Hindlimb muscle (tissue), 1 donor: ENCODE measurements around the gene NXPH1. TPM values are rescaled to one million over a fixed set of nuclear protein-coding genes. Genes with fewer than 3 reads are reported as not detected.
"Not testable (repeated sequence)": the region's sequence is repeated elsewhere in the genome, so short reads cannot be mapped to it uniquely, and the experiment has no call there.

Experiments used
- DNase-seq: peaks from one replicate; pipeline ENCODE4 v3.0.0-alpha.2; 2013
- polyA plus RNA-seq: library from polyadenylated mRNA; unstranded; fragments of 120-200 nt; gene quantifications from one replicate; pipeline ENCODE4 v1.2.1, GENCODE V29; 2013; ENCODE audit not compliant: insufficient read length

NXPH1 gene
- polyA plus RNA-seq, 1 donor, result not detected

DNA sequence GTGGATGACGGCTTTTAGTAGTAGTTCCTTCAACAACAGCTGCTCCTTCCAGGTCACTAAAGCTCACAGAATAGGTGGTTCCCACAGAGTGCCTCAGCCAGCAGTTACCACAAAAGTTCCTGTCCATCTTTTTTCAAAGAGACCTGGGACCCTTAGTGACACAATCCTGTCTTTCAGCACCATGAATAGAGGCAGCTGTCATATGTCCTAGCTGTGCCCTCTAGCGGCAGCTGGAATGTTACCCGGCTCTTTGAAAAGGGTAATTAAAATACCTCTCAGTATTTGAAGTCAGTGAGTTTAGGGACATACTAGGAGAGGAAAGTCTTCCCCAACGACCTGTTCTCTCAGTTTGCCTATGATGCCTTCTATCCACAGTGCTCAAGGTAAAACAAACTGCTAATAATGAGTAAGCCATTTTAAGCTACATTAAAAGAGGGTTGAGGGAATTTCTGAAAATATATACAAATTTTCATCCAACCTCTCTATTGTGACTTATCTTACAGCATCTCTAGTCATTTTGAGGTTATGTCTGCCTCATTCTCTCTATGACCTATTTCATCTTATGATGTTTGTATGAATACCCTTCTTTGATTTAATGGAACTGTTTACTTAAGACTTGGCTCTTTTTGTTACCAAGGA is 290.8 kb downstream of the NXPH1 start:
- DNase-seq, result no peak

DNA sequence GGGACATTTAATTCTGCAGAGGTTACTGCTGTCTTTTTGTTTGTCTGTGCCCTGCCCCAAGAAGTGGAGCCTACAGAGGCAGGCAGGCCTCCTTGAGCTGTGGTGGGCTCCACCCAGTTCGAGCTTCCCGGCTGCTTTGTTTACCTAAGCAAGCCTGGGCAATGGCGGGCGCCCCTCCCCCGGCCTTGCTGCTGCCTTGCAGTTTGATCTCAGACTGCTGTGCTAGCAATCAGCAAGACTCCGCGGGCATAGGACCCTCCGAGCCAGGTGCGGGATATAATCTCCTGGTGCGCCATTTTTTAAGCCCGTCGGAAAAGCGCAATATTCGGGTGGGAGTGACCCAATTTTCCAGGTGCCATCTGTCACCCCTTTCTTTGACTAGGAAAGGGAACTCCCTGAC is 298.3 kb downstream of the NXPH1 start:
- not testable (repeated sequence) for DNase-seq

DNA sequence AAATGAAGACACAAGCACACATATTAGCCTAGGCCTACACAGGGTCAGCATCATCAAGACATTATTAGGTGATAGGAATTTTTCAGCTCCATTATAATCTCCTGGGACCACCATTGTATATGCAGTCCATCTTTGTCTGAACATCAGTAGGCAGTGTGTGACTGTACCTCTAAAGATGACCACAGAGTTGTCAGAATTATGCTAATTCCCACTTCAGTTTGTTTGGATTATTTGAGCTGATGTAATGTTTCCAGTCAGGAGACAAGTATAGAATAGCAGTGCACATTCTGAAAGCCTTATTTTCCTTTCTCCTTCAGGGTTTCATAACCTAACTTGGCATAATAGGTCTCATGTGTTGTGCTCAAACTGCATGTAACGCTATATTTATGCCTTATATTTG is 306.4 kb downstream of the NXPH1 start:
- no peak for DNase-seq

DNA sequence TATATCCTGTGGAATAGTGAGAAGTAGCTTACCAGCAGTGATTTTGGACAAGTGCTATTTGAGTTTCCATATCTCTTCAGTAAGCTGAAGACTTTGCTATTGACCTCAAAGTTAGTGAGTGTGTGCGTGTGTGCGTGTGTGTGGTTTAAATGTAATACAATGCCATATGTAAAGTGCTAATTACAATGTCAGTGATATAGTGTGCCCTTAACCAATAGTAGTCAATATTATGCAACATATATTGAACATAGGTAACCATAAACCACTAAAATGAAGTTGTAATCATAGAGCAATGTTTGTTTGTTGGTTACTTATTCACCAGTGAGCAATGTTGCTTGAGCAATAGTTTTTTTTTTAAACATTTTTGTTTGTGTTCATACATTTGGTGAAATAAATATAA is 309.4 kb downstream of the NXPH1 start:
- no peak for DNase-seq

DNA sequence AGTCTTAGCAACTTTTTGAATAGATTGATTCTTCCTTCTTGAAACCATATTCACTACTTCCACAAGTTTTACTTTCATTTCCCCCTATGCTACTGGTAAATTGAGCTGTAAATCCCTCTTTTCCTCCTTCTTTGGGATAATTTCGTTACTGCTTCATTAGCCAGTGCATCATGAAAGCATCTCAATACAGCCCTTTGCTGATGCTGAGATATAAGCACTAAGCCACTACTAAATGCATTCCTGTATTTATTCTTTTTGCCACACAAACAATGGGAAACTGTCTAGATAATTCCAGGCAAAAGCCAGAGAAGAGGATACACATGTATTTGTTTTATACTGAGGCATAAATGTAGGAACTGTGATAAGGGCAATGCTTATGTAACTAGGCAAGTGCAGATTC is 313.9 kb downstream of the NXPH1 start:
- DNase-seq, result no peak

DNA sequence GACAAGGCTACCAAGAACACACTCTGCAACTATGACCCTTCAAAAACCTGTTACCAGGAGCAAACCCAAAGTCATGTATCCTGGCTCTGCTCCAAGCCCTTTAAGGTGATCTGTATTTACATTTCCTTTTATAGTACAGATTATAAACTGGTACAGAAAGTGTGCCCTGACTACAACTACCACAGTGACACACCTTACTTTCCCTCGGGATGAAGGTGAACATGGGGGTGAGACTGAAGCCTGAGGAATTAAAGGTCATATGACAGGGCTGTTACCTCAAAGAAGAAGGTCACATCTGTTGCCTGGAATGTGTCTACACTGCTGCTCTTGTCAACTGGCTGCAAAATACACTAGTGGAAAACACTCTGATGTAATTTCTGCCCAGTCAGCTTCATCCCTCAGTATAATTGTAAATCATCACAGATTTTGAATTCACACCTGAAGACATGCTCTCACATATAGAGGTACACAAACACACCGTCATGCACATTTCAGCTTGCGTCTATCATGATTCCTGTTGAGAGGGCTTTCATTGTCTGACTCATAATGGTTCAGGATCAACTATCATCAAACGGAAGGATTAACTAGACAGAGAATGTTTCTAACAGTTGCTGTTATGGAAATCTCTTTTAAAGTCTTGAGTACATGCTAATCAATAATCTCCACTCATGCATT is 318.3 kb downstream of the NXPH1 start:
- no peak for DNase-seq

DNA sequence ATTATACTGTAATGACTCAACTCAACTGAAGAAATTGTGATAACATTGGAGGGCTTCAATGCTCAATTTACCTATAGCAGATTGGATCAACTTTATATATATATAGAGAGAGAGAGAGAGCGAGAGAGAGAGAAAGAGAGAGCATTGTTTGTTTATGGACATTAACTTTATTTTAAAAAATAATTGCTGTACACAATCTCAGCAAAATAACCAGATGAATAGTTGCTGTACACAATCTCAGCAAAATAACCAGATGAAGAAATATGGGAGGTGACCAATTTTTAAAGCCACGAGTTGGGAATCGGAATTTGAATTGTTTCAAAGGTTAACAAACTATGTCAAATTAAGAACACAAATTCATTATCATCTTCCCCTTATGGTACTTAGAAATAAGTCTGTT is 319.9 kb downstream of the NXPH1 start:
- DNase-seq, result no peak

DNA sequence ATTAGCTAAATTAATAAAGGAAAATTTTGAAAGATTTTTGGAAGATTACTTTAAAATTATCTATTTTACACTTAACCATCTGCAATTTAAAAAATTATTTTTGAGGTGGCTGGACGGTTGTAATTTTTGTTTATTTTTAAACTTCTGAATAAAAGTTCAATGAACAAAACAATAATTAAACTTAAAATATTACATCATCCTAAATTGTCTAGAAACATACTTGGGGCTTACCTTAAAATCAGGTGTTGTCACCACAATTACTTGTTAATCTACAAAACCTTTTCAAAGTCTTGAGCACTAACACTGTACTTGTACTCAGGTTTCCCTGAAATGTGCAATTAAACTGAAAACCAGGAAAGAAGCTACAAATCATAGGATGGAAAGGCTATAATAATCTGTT is 328.3 kb downstream of the NXPH1 start:
- no peak for DNase-seq

DNA sequence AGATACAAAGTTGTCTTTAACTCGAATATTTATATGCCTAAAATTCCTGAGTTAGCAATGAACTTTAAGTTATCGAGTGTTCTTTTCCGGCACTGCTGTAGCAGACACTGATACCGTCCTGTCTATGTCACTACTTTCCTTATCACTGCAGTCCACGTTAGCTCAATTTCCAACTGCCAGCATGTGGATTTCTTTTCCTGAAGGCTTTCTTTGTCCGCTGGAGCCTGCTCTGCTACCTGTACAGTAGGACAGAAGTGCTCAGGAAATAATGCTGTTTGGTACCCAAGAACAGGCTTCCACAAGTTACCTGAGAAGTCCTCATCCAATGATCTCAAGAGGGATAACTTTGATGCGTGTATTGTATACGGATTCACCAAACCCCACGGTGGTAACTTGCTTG is 329.4 kb downstream of the NXPH1 start:
- no peak for DNase-seq

DNA sequence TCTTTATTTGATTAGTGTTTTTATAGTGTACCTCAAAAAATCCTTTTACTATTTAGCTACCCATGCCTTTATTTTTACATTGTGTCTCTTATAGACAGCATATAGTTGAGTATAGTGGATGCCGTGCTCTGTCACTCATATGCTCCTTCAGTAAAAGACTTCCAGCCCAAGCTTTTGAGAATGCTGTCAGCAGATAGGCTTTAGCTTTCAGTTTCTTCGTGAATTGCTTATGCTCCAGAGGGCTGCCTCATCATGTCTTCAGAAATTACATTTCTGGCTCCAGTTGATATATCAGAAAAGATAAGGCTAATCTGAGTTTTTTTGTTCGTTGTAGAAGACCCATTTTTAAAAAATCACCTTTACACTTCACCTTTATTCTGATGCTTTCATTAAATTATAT is 332.0 kb downstream of the NXPH1 start:
- DNase-seq, result no peak

DNA sequence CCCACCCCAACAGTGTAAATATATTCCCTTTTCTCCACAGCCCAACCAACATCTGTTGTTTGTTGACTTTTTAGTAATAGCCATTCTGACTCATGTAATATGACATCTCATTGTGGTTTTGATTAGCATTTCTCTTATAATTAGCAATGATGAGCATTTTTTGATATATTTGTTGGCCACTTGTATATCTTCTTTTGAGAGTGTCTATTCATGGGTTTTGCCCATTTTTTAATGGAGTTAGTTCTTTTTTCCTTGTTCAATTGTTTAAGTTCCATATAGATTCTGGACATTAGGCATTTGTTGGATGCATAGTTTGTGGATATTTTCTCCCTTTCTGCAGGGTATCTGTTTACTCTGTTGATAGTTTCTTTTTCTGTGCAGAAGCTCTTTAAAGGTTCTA is 340.1 kb downstream of the NXPH1 start:
- no peak for DNase-seq

DNA sequence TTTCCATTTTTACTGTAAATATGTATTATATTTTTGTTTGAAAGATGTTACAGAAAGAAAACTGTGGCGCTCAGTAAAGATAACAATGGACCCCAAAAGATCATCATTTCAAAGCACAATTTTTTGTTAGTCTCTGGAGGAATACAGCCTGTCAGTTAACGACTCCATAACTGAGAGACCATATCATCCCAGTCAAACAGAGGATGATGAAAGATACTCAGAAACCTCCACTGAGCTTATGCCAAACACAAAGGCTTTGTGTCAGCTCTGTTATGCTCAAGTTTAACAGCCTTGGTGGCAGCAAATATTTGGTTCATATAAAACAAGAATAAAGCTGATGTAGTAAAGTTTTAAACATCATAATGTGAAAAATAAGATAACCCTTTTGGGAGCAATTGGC is 345.1 kb downstream of the NXPH1 start:
- DNase-seq, result no peak

DNA sequence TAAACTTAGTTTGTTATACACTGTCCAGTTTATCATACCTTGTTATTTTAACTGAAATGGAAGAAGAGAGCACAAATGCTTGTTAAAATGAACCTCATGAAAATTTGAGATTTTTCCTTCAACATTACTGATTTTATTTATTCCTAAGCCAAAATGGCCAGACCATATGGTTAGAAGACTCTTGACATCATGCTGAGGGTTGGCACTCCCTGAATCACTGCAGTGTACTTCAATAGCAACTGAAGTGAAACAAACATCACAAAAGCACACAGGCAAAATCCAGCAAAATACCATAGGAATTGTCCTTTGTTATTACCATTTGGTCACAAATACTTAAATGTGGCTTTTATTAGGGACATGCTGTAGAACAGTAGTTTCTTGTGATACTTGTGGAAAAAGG is 347.8 kb downstream of the NXPH1 start:
- no peak for DNase-seq

DNA sequence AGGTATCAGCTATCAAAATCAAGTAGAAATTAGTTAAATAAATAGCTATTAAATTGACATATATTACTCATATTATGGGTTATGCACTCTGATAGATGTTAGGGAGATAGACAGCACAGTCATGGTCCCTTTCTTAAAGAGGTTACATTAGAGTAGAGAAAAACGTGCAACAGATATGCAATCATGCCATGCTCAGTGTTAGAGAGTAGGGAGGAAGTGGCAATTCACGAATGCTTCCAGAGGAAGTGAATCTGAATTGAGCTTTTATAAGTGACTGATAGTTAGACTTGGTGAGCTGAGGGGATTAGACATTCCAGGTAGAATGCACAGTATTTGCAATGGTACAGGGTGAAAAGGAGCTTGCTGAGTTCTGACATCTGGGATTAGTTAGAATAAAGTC is 349.8 kb downstream of the NXPH1 start:
- DNase-seq, result no peak

DNA sequence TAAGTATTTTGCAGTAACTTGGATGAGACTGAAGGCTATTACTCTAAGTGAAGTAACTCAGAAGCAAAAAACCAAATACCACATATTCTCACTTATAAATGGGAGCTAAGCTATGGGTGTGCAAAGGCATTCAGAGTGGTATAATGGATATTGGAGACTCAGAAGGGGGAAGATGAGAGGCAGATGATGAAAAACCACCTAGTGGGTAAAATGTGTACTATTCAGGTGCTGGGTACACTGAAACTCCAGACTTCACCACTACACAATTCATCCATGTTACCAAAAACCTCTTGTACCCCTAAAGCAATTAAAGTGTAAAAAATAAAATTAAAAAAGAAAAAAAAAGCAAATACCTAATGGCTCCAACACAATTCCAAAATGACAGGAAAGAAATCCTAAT is 351.7 kb downstream of the NXPH1 start:
- no peak for DNase-seq

DNA sequence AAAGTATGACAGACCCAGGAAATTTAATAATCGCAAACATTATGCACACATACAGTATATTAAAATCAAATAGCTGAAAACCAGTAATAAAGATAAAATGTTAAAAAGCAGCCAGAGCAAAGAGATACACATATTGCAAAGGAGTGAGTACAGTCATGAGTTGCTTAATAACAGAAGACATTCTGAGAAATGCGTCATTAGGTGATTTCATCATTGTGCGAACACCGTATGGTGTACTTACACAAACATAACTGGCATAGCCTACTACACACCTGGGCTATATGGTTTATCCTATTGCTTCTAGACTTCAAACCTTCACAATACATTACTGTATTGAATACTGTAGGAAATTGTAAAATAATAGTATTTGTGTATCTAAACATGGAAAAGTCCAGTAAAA is 367.6 kb downstream of the NXPH1 start:
- DNase-seq, result no peak

Other genes with a start within 250 kb of the NXPH1 start
- 5.5 TPM for gene ICA1, start 171.4 kb upstream of the NXPH1 start, polyA plus RNA-seq